Amygdala (tissue), 56 donors: ENCODE data around the gene PRIMPOL.
"Not testable (repeated sequence)": the region's sequence is repeated elsewhere in the genome, so short reads cannot be mapped to it uniquely, and the experiment has no call there.

ENCODE experiments used
- DNase-seq, 56 donors: peaks; one replicate each; lab custom pipeline; 2025; lab: John Stamatoyannopoulos, UW

Gene PRIMPOL

GRCh38 chr4:184649026-184649970 is at the start of gene PRIMPOL, which contains the start of gene CASP3:
Gene PRIMPOL (plus strand): TSS chr4:184649738. CDS start chr4:184657141, 7,403 bp downstream.
Gene CASP3 (minus strand): TSS chr4:184649447. CDS start chr4:184638453, 10,994 bp downstream.
- DNase-seq = peak; percentile 81 to 99 (median 95)

- not testable (repeated sequence) for DNase-seq
Measured at GRCh38 chr4:184600982-184601381, 48.6 kb upstream of the PRIMPOL start.

GRCh38 chr4:184602857-184603256 is 46.7 kb upstream of the PRIMPOL start:
- DNase-seq = not testable (repeated sequence)

GRCh38 chr4:184607429-184607828 is 42.1 kb upstream of the PRIMPOL start:
- not testable (repeated sequence) for DNase-seq

- no peak for DNase-seq
Measured at GRCh38 chr4:184612074-184612473, 37.5 kb upstream of the PRIMPOL start.

- no peak for DNase-seq
Measured at GRCh38 chr4:184613405-184613804, 36.1 kb upstream of the PRIMPOL start.

GRCh38 chr4:184614509-184614908 is 35.0 kb upstream of the PRIMPOL start:
- no peak for DNase-seq

- not testable (repeated sequence) for DNase-seq
Measured at GRCh38 chr4:184616168-184616567, 33.4 kb upstream of the PRIMPOL start.

GRCh38 chr4:184616633-184617551 is 32.6 kb upstream of the PRIMPOL start:
- DNase-seq = no peak

- no peak for DNase-seq
Measured at GRCh38 chr4:184617600-184618196, 31.8 kb upstream of the PRIMPOL start.

- peak in 1 of 56 donors; percentile 1 for DNase-seq
Measured at GRCh38 chr4:184620212-184620867, 29.2 kb upstream of the PRIMPOL start.

GRCh38 chr4:184621518-184621917 is 28.0 kb upstream of the PRIMPOL start:
- no peak for DNase-seq

- DNase-seq = not testable (repeated sequence)
Measured at GRCh38 chr4:184624504-184624903, 25.0 kb upstream of the PRIMPOL start.

- no peak for DNase-seq
Measured at GRCh38 chr4:184624972-184625554, 24.5 kb upstream of the PRIMPOL start.

GRCh38 chr4:184625783-184626596 is 23.5 kb upstream of the PRIMPOL start:
- not testable (repeated sequence) for DNase-seq

- DNase-seq = no peak
Measured at GRCh38 chr4:184628103-184628502, 21.4 kb upstream of the PRIMPOL start.

- DNase-seq = no peak
Measured at GRCh38 chr4:184632842-184633241, 16.7 kb upstream of the PRIMPOL start.

- no peak for DNase-seq
Measured at GRCh38 chr4:184635381-184635780, 14.2 kb upstream of the PRIMPOL start.

- no peak for DNase-seq
Measured at GRCh38 chr4:184636144-184636543, 13.4 kb upstream of the PRIMPOL start.
